GM19455 (cell line): ENCODE results near the gene SMCO4.

Experiments
- ATAC-seq: cut with Tn5 transposase; IDR thresholded peaks from one replicate; pipeline ENCODE4 v1.9.1; 2021; ENCODE audit not compliant: unreplicated experiment

SMCO4 gene

DNA sequence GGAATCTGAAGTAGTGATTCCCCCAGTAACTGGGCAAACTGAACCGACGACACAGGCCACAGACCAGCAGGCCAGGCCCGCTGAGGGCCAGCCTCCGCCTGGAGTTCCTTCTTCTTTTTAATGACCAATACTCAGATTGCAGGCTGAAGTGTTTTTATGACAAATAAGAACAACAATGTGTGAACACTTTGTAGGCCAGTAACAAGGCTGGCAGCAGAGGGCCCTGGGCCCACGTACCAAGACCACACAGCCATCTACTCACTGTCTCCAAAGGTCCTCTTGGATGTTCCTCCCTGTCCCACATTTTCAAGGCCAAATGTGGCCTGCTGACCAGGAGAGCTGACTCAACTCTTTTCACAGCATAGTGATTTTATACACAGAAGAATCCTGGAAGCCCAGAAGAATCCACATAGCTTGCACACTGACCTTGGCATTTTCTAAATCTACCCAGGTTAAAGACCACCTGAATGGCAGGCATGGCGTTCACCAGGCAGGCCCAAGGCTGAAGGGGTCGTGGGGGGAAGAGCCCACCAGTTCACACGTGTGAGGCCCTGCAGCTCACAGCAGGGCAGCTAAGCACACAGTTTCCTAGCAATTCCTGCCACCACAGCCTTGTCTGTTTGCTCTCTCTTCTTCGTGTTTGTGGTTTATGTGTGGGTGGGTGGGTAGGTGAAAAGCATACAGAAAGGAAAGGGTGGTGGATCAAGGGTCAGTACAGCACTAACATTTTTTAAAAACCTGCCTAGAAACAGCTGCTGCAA, 13.3 kb downstream of the SMCO4 start:
- peak; percentile 25 for ATAC-seq

GRCh38 chr11:93528757-93529645, 14.2 kb downstream of the SMCO4 start:
- ATAC-seq = no peak

GRCh38 chr11:93528252-93528651, 14.9 kb downstream of the SMCO4 start:
- ATAC-seq = no peak

DNA sequence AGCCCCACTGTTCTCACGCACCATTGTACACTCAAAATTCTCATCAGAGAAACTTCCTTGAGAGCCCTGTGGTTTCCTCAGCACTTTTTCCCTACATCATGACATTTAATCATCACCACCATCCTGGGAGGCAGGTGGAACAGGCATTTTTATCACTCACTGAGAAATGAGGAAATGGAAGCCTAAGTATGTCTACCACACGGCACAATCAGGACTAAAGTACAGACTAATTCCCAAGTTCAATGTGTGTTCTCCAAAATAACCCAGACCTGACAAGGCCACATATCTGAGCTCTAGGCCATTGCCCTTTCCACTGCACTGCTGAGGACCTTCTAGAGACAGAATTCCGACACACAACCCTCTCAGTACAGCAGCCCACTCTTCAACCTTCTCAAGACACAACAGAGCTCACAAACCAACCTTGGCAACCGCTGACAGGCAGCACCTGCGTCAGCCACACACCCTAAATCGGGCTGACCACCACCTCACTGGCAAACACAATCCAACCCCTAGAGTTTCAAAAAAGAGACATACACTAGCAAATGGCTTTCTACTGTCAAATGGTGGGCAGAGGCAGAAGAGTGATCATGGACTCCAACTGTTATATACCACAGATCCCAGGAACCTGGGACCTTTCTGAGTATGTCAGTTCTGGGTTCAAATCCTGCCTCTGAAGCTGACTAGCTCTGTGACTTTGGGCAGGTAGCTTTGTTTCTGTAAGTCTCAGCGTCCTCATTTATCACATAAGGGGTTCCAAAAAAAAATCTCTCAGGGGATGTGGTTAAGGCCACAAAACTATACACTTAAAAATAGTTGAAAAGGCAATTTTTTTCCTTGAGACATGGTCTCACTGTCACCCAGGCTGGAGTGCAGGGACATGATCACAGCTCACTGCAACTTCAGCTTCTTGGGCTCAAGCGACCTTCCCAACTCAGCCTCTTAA, 16.3 kb downstream of the SMCO4 start:
- no peak for ATAC-seq

DNA sequence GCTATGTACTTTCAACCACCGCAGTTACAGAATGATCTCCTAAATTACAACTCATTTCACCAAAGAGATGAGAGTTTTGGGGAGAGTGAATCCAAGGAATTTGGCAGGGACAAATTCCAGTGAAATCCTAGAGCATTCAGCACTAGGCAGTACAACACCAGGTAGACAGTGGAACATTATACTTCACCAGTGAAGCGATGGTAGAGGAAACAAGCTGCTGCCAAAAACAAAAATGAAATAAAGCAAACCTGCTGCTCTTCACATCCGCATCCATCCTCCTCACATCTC, 16.9 kb downstream of the SMCO4 start:
- ATAC-seq = no peak

DNA sequence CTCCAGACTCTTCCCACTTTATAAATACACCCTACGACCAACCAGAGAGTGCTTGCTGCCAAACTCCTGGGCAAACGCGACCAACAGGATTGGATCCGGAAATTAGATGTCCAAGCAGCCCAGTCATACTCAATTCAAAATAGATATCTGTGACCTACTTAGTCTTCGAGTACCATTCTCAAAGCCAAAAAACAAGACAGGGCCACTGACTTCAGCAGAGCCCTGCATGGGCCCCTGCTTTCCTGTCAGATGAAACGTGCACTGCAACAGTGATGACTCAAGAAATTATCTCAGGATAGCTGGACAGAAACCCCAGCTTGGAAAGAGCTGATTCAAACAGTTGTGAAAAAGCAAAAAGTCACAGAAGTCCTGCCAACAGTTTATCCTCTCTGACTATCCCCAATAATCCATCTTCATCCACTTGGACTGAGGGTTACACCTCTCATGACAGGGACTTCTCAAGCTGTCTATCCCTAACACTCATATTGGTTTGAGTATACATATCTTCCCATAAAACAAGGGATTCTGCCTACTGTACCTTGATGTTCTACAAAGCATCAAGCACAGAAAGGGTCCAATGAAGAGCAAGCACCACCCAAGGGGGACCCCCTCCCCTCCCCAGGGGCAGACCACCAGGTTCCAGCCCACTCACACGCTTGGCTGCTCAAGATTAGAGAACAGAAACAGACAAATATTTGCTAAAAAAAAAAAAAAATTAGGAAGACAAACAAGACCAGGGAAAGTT, 17.4 kb downstream of the SMCO4 start:
- no peak for ATAC-seq

GRCh38 chr11:93524858-93525257, 18.3 kb downstream of the SMCO4 start:
- ATAC-seq = no peak

DNA sequence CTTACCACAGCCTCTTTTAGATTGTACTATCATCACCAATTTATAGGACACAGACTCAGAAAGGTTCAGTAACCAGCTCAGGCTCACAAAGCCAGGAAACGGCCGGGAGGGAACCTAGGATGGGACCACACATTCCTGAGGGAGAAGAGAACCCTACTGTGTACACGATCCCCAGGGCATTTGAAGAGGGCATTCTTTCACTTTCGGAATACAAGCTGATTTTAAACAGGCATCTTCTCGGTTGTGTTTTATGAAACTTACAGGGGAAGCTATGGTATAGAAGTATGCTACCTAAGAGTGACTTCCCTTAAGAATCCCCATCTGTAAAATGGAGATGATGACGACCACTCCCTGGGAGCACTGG, 19.0 kb downstream of the SMCO4 start:
- ATAC-seq = no peak

DNA sequence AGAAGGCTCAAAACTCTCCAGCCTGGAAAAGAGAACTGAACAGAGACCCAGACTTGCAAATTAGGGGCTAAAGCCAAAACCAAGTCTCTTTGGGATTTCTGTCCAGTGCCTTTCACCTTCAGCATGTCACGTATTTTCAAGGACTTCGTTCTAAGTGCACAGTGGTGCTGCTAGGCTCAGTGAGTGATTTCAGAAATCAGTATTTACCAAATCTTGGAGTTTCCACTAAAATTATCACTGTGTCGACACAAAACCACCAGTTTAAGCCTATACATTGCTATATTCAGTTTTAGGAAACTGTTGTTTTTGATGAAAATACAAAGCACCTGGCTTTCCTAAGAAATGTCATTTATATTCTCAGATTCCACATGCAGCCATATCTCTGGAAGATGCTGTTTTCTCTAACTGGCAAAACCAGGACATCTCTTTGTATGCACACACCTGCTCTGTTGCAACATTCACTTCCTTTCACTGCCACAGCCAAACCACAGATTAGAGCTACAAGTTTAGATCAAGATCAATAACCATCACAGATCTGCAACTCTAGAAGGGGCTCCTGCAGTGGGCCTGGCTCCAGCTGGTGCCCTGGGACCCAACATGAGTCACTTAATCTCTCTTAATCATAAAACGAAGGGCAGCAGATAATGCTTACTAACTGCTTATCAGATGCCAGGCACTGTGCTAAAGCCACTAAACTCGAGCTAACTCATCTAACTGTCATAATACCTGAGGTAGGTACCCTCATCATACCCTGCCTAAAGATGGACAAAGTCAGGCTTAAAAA, 22.3 kb downstream of the SMCO4 start:
- no peak for ATAC-seq

DNA sequence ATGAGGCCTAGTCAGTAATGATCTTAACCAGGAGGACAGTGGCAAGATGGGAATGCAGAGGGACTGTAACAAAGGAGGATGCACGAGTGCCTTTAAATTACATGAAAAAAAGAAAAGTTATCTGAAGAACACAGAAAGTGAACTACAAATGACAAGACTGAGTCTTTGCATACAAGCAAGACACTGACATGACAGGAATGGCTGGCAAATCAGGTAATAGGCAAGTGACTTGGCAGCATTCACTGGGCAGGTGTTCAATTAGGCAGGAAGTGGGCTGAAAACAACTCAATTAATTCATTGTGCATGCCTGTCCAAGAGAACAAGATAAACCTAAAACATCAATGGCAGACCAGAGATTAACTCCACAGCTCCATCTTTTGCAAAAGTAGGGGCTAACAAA, 24.0 kb downstream of the SMCO4 start:
- ATAC-seq = no peak

- no peak for ATAC-seq
These were observed 25.1 kb downstream of the SMCO4 start for GRCh38 chr11:93518081-93518480.

GRCh38 chr11:93517611-93518010, 25.6 kb downstream of the SMCO4 start:
- ATAC-seq = no peak

DNA sequence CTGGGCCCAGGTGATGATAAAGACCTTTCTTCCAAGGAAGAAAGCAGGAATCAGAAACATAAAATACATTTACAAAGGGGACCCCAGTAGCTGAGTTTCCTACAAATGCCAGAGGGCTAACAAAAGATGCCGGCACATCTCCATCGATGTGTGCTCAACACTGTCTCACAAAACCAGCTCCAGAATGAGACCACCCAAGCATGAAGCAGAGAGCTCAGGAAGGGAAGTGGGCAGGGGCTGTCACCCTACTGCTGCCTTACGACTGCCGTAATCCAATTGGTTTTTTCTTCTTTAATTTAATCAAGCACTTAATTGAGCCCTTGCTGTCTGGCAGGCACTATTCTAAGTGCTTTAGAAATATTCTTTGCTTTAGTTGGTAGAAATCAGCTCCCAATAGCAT, 26.1 kb downstream of the SMCO4 start:
- no peak for ATAC-seq

DNA sequence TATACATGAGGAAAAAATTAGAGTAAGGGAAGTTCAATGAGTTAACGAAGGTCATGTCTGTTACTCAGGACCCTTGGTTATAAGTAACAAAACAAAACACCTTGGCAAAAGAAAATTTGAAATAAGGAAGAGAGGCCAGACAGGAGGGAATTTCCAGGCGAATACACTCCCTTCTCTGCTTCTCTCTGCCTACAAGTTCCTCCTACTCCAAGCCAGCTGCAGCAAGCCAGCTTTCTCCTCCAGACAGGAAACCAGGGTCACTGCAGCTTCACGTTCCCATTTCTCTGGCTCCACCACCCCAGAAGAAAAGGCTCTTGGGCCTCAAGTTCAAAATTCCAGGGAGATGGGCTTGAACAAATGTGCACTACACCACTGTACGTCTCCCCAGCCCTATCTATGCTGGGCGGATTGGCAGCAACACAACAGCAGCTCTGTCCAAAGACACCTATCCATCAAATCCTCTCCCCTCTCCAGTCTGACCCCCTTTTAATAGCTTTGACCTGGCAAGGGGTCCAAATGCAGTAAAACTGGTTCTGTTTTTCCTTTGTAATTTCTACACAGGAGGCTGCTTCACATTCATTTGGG, 27.7 kb downstream of the SMCO4 start:
- no peak for ATAC-seq

DNA sequence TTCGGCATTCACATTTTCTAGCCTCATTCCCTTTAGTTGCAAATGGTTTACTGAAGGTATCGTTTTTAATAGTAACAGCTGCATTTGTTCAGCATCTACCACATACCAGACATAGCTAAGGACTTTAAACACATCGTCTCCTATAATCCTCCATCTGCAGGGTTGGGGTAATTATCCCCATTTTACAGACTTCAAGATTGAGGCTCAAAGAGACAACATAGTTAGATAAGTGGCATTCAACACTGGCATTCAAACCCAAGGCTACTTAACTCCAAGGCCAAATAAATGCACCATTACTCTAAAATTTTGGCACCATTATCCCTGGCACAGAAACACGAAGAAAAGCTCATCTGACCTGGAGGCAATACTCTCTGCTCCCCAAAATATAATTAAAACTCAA, 28.5 kb downstream of the SMCO4 start:
- no peak for ATAC-seq

DNA sequence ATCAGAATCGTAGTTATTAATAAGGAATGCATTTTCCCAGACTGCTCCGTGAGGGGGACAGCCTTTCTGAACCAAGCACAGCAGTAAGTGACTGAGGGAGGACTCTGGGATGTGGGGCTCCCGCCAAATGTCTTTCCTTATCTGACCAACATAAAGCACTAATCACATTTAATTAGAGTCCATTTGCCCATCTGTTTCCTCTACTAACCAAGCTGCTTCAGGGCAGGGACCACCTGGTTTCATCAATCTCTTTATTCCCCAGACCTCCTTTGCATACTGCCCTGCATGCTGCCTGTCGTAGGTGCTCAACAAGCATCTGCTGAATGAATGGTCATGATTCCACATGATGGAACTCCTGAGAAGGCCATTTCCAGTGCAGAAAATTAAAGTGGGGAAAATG, 29.4 kb downstream of the SMCO4 start:
- no peak for ATAC-seq

- peak; percentile 66 for ATAC-seq
These were observed 30.1 kb downstream of the SMCO4 start for GRCh38 chr11:93512949-93513667.

DNA sequence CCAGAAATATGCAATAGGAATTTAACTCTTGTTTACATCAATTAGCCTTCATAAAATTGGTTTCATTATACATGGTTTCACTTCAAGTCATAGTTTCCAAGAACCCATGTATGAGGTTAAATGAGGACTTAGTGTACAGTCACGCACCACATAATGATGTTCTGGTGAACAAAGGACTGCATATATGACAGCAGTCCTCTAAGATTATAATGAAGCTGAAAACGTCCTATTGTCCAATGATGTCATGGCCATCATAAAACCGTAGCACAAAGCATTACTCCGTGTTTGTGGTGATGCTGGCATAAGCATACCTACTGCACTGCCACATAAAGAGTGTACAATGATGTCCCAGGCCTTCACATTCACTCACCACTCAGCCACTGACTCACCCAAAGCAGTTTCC, 31.1 kb downstream of the SMCO4 start:
- peak; percentile 78 for ATAC-seq
